Pancreas (tissue), 10 donors: ENCODE results near the gene TBC1D5. TPM values are rescaled to one million over a fixed set of nuclear protein-coding genes. Genes with fewer than 3 reads are reported as not detected.
"Not testable (repeated sequence)": the region's sequence is repeated elsewhere in the genome, so short reads cannot be mapped to it uniquely, and the experiment has no call there.

Source experiments
- ATAC-seq, 4 donors: fragments of 200-7000 bp; cut with Tn5 transposase; one replicate each; pipeline versions ENCODE4 v1.8.0 to v1.9.1; 2020; ENCODE audit warnings: mild to moderate bottlenecking in 4 of 4, moderate library complexity in 4 of 4
- DNase-seq, 6 donors: peaks; one replicate each; pipeline ENCODE4 v3.0.0-alpha.2; 2020
- FAIRE-seq: peaks from 2 replicates; lab custom pipeline; 2012; peaks lifted over from hg19 to GRCh38; lab: Jason Lieb, UNC
- H3K27ac ChIP-seq, 4 donors: fragments of 200-600 bp; sonication (generic); 1 replicate in 3 of 4; 2 replicates in 1 of 4; pipeline versions ENCODE4 v1.5.0 to v1.8.0; 2020
- H3K27me3 ChIP-seq, 4 donors: fragments of 200-600 bp; one replicate each; pipeline ENCODE4 v1.8.0; 2021
- H3K36me3 ChIP-seq, 3 donors: fragments of 200-600 bp; sonication (generic) in 1 of 3; one replicate each; pipeline versions ENCODE4 v1.5.0 to v1.8.0; 2020 to 2021
- H3K4me1 ChIP-seq, 3 donors: fragments of 200-600 bp; one replicate each; pipeline ENCODE4 v1.8.0; 2021
- H3K4me3 ChIP-seq, 4 donors: fragments of 200-600 bp; sonication (generic) in 2 of 4; one replicate each; pipeline versions ENCODE4 v1.5.0 to v1.8.0; 2020 to 2021
- H3K9me3 ChIP-seq, 4 donors: fragments of 200-600 bp; one replicate each; pipeline ENCODE4 v1.8.0; 2021
- WGBS, 2 donors: extraction: QIAGEN DNeasy Blood & Tissue Kit; methylation state at CpG; one replicate each; pipeline ENCODE4 v1.1.7; 2013; 5-methylcytosine and 5-hydroxymethylcytosine counted together
- intact Hi-C, 3 donors: fragments of 100-400 bp; cut with DNase I; formaldehyde crosslinking; loops; one replicate each; pipeline versions ENCODE4 v1.11.1 to v1.14.2; 2022
- polyA plus RNA-seq, 2 donors: library from polyadenylated mRNA; stranded (reverse); fragments of 200-250 nt; gene quantifications; one replicate each; pipeline ENCODE4 v1.2.3, GENCODE V29; 2013
- total RNA-seq, 6 donors: library from RNA; stranded (reverse); fragmentation: NEBNext Ultra II Directional in 4 of 6; extraction: Animal tissue kit (Norgen Biotek cat#: 25700) in 4 of 6; gene quantifications; one replicate each; pipeline versions ENCODE4 v1.2.1 to v1.2.4, GENCODE V29; 2021 to 2023
- TF ChIP-seq, protein P1 (sequence below), 4 donors: fragments of 200-600 bp; sonication (generic) in 3 of 4; IDR thresholded peaks; one replicate each; pipeline versions ENCODE4 v1.5.0 to v1.8.0; 2021; ENCODE audit warnings: antibody characterized with exemption in 4 of 4
- donor health status: healthy with polysubstance abuse.
- donor health status: DM: no; HTN: no; CAD: no; lungs with moderate emphysema.
- donor health status: DM: no; HTN: no; CAD: no.
- donor health status: control.
- donor health status: control.
- donor health status: Bipolar disorder and iron deficiency.
- donor health status: DM: yes; HTN: yes; CAD: no.
- donor health status: DM: no; HTN: no; CAD: no.
- donor health status: DM: no; HTN: no; CAD: no.
- donor health status: DM: yes; HTN: yes; CAD: no.

Gene TBC1D5
- total and polyA plus RNA-seq, 8 donors: 6.5 to 39.2 (median 19.9) TPM

DNA sequence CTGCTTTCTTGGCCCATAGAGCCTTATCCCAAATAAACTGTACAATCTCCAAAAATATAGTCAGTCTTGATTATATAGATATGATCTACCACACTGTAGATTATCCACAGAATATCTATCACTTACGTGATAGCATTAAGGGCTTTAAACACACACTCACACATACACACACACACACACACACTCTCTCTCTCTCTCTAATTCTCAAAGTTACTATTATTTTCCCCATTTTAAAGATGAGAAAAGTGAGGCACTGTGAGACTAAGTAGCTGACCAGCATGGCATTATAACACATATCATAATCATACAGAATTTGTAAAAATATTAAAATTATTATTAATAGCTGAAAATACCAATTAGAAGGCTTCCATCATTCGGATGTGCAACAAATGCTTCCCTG, 4.2 kb downstream of the TBC1D5 start:
- ATAC-seq: no peak
- intact Hi-C loops: no loop called here
- peaks cover 0 to 30% (median 22%) of the 10 kb centered on the region in 3 donors for H3K4me1 ChIP-seq
- FAIRE-seq: no peak
- no peak for DNase-seq
- TF ChIP-seq, protein P1, sequence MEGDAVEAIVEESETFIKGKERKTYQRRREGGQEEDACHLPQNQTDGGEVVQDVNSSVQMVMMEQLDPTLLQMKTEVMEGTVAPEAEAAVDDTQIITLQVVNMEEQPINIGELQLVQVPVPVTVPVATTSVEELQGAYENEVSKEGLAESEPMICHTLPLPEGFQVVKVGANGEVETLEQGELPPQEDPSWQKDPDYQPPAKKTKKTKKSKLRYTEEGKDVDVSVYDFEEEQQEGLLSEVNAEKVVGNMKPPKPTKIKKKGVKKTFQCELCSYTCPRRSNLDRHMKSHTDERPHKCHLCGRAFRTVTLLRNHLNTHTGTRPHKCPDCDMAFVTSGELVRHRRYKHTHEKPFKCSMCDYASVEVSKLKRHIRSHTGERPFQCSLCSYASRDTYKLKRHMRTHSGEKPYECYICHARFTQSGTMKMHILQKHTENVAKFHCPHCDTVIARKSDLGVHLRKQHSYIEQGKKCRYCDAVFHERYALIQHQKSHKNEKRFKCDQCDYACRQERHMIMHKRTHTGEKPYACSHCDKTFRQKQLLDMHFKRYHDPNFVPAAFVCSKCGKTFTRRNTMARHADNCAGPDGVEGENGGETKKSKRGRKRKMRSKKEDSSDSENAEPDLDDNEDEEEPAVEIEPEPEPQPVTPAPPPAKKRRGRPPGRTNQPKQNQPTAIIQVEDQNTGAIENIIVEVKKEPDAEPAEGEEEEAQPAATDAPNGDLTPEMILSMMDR (IDR thresholded peaks at IDR 0.05): no peak
- H3K27me3 ChIP-seq: no peaks in the 10 kb centered on the region
- H3K4me3 ChIP-seq: no peak overlapping the region
- no peaks in the 10 kb centered on the region for H3K9me3 ChIP-seq
- WGBS, 2 donors: 79 to 87% methylated on average over 2 of the region's 2 CpGs
- no peak overlapping the region for H3K27ac ChIP-seq
- H3K36me3 ChIP-seq: no peaks in the 10 kb centered on the region

DNA sequence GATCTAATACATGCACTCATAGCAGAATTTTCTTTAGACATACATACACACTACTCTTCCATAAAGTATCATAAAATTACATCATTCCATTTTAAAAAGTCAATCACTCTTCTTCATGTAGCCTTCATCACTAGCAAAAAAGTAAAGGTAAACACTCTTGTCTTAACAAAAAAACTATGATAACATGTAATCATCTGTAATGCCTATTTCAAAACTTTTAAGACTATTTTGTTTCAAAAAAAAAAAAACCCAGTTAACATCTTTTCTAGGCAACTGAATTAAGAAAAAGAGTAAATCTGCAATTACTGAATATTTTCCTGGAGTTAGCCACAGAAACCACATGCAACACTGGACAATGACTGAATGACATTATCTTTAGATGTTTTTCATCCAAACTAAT, 4.8 kb downstream of the TBC1D5 start:
- H3K9me3 ChIP-seq: no peaks in the 10 kb centered on the region
- intact Hi-C loops: no loop called here
- H3K4me1 ChIP-seq: peaks cover 0 to 28% (median 22%) of the 10 kb centered on the region in 3 donors
- H3K4me3 ChIP-seq: no peak overlapping the region
- no peak for DNase-seq
- no peak for ATAC-seq
- H3K27ac ChIP-seq: no peak overlapping the region
- no peak for FAIRE-seq
- no peaks in the 10 kb centered on the region for H3K36me3 ChIP-seq
- TF ChIP-seq, protein P1 (IDR thresholded peaks at IDR 0.05): no peak
- H3K27me3 ChIP-seq: no peaks in the 10 kb centered on the region

DNA sequence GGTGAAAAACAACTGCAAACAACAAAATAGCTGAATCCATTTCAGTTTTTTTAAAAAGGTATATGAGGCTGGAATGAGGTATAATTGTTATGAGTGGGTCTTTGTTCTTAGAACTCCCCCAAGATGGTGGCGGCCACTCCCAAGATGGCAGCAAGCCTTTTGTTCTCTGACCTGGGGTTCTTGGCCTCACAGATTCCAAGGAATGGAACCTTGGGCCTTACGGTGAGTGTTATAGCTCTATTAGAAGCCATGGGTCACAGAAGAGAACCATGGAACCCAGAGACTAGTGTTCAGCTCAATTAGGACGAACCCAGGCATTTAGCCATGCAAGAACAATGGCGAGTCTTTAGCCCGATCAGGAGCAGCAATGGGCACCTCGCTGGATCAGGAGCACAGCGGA, 7.1 kb downstream of the TBC1D5 start:
- 98 to 99% methylated on average over 7 of the region's 7 CpGs for WGBS, 2 donors
- FAIRE-seq, DNase-seq, H3K27ac ChIP-seq, H3K4me3 ChIP-seq, intact Hi-C loops, ATAC-seq, H3K27me3 ChIP-seq, H3K36me3 ChIP-seq, H3K9me3 ChIP-seq: not testable (repeated sequence)
- peaks cover 0 to 20% (median 16%) of the 10 kb centered on the region in 3 donors for H3K4me1 ChIP-seq

DNA sequence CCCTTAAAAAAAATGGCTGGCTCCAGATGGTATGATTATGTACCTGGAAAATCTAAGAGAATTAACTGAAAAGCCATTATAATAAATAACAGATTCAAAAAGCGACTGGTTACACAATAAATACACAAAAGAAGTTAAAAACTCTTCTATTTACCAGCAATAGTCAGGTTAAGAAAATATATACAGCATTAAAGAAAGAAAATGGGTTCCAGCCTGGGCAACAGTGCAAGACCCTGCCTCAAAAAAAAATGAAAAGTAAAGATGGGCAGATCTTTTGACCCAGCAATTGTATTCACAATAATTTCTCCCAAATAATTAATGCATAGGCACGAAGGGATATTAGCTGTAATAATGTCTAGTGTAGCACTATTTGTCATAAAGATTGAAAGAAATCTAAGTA, 8.7 kb downstream of the TBC1D5 start:
- FAIRE-seq: no peak
- Histone ChIP-seq H3K4me1 (peaks cover 0 to 12% (median 10%) of the 10 kb centered on the region in 3 donors), H3K36me3 (no peaks in the 10 kb centered on the region), H3K4me3 (no peak overlapping the region), H3K27ac (no peak overlapping the region), H3K9me3 (no peaks in the 10 kb centered on the region), H3K27me3 (no peaks in the 10 kb centered on the region)
- DNase-seq: no peak
- WGBS, 2 donors: 93% methylated on average over 2 of the region's 2 CpGs
- TF ChIP-seq, protein P1 (IDR thresholded peaks at IDR 0.05): no peak
- ATAC-seq: no peak
- intact Hi-C loops: no loop called here

DNA sequence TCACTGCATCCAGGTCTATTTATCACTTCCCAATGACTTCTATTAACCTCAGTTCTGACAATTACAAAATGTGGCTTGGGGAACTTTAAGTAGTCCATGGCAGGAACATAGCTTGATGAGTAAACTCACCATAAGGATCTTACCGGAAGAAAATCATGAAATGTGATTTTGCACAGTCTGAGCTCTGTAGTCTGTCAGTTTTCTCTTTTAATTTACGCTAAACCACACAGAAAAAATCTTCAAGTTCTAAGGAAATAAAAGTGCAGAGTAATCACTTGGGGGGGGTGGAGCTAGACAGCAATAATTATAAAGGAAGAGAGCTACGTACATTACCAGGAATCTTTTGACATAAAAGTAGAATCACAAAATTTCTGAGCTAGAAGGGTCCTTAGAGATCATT, 9.2 kb downstream of the TBC1D5 start:
- Histone ChIP-seq H3K4me3 (no peak overlapping the region), H3K4me1 (peaks cover 0 to 10% (median 8%) of the 10 kb centered on the region in 3 donors), H3K27ac (no peak overlapping the region), H3K36me3 (no peaks in the 10 kb centered on the region), H3K9me3 (no peaks in the 10 kb centered on the region), H3K27me3 (no peaks in the 10 kb centered on the region)
- FAIRE-seq (no peak), ATAC-seq (no peak), DNase-seq (no peak)
- 91 to 95% methylated on average over 3 of the region's 3 CpGs for WGBS, 2 donors
- intact Hi-C loops: no loop called here
- TF ChIP-seq, protein P1 (IDR thresholded peaks at IDR 0.05): no peak
